Raji (cell line): ENCODE measurements around the gene LIAS.

Source experiments
- POLR2A ChIP-seq: IDR thresholded peaks from 2 replicates; pipeline ENCODE4 v1.6.1; 2011; ENCODE audit warnings: low read depth, low read length, control low read depth; ENCODE audit not compliant: insufficient read depth

LIAS gene

DNA sequence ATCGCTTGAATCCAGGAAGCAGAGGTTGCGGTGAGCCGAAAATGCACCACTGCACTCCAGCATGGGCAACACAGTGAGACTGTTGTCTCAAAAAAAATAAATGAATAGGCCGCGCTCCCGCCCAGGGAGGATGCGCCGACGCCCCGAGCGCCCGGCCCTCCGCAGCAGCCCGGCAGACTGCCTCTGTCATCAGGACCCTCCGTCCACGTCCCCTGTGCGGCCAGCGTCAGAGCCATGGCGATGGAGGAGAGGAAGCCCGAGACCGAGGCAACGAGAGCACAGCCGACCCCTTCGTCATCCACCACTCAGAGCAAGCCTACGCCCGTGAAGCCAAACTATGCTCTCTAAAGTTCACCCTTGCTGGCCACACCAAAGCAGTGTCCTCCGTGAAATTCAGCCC, 21.4 kb downstream of the LIAS start:
- no peak for TF ChIP-seq POLR2A

DNA sequence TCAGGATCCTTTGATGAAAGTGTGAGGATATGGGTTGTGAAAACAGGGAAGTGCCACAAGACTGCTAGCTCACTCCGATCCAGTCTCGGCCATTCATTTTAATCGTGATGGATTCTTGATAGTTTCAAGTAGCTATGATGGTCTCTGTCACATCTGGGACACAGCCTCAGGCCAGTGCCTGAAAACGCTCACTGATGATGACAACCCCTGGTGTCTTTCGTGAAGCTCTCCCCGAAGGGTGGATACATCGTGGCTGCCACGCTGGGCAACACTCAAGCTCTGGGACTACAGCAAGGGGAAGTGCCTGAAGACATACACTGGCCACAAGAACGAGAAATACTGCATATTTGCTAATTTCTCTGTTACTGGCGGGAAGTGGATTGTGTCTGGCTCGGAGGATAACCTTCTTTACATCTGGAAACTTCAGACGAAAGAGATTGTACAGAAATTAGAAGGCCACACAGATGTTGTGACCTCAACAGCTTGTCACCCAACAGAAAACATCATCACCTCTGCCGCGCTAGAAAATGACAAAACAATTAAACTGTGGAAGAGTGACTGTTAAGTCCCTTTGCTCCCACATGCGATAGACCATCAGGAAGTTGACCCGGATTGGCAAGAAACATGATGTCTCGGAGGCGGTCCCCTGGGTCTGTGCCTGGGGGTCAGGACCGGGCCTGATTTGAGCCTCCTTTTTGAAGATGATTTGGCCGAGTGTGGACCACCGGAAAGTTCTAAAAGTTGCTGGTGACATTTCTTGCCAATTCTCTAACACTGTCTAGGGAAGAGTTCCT, 22.2 kb downstream of the LIAS start:
- TF ChIP-seq POLR2A = no peak

DNA sequence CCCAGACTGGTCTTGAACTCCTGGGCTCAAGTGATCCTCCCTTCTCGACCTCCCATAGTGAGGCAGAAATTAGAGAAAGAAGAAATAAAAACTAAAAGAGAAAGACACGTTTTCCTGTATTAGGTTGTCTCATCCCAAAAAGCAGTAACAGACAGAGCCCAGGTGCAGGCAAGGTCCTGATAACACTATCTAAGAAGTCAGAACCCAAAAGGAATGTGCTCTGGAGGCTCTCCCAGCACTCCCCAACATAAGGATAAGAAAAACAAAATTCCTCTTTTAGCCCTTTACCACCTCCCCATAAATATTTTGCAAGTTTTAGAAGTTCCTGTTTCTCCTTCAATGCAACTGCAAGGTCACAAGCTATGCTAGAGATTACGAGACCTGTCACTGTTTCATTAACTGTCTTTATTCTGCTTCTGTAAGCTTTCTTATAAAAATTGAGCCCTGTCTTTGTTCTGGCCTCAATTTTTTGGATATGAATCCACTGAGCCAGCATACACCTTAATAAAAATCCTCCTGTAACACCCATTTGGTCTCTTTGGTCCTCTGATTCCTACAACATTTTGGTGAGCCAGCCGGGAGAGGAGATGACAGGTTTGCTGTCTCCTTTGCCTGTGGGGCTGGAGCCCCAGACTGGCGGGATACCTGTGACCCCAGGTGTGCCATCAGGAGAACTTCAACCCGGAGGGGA, 25.9 kb downstream of the LIAS start:
- no peak for TF ChIP-seq POLR2A

DNA sequence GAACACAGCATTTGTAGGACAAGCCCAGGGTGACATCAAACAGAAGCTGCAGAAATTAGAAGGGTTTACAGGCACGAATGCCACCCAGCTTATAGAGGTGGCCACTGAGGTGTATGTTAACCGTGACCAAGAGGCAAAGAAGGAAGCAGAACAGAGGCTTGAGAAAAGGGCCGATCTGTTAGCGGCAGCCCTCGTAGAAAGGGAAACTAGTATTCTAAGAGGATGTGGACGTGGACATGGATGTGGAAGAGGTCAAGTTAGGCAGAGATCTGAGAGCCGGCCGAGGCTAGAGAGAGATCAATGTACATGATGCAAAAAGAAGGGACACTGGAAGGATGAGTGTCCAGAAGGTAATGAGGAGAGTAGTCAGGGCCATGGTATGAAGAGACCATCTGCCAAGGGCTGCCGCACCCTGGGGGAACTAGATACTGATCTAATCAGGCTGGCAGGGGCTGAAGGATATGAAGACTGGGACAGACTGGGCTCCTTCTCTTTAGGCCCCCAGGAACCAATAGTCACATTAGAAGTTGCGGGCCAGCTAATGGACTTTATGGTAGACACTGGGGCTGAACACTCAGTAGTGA, 27.5 kb downstream of the LIAS start:
- TF ChIP-seq POLR2A = no peak

DNA sequence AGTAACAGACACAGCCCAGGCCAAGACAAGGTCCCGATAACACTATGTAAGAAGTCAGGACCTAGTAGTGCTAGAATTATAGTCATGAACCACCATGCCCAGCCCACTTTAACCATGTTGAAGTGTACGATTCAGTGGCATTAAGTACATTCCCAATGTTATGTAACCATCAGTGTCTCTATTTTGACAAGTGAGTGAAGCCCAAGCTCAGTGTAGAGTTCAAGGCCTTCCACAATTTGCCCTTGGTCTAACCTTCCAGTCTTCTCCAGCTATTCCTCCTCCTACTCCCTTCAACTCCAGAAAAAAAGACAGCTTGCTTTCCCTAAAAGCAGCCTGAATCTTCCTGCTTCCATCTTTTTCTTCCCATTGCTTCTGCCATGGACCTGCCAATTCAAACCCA, 31.5 kb downstream of the LIAS start:
- TF ChIP-seq POLR2A = no peak

DNA sequence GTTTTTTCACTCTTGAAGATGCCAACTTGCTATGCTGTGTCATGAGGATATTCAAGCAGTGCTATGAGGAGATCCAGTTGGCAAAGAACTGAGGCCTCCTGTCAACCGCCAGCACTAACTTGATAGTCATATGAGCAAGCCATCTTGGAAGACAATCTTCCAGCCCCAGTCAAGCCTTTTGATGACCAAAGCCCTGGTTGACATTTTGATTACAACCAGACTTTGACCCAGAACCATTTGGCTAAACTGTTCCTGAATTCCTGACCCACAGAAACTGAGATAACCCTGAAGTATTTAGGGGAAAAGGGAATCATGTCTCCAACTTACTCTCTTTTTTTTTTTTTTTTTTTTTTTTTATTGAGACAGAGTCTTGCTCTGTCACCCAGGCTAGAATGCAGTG, 35.5 kb downstream of the LIAS start:
- TF ChIP-seq POLR2A = no peak

DNA sequence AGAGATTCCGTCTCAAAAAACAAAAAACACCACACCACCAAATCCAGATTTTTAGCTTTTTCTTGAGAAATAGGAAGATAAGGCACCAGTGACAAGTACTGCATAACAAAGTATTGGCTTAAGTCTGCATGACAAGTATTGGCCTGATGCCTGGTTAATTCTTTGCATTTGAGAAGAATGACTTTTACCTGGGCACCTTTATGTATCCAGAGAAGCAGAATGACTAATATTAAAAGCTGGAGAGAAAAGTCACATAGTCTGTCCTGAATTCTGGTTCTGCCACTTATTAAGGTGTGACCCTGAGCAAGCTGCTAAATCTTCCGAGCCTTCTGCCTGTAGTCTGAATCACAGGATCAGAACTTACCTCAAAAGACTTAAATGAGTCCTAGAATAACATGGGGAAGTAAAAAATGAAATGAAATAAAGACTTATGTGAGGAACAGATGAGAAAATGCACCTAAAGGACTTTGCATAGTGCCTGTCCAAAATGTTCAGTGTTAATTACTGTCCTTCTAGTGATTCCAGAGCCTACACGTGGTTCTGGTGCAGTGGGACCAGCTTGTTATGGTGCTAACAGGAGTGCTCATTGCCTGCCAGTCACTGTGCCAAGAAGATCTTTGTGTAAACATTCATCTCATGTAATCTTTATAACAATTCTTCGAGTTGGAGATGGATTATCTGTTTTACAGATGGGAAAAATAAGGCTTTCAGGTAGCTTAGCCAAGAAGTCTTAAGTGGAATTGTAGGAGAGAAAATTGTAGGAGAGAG, 36.8 kb downstream of the LIAS start:
- TF ChIP-seq POLR2A = no peak

DNA sequence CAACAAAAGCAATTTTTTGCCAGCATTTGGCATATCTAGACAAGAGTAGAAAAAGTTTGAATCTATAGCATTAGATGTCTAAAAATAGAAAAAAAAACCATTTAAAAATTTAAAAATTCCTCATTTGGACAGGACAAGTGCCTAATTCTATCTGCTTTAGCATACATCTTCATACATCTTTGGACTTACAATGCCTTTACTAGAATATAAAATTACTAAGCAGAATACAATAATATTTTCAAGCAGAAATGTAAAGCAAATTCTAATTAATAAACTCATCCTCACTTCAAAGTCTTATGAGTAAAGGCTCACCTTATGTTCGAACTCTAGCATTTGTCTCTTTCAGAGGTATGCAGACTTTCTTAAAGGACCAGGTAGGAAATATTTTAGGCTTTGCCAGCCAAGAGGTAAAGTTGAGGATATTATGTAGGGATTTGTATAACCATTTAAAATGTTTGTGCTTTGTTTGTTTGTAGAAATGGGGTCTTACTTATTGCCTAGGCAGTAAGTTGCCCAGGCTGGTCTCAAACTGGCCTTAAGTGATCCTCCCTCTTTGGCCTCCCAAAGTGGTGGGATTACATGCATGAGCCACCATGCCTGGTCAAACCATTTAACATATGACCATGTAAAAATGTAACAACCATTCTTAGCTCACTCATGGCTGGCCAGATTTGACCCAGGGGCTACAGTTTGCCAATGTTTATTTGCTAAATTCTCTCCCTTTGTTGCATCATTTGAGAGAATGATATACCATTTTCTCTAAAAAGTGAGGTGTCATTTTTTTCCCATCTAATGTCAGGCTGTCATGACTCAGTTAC, 39.3 kb downstream of the LIAS start:
- no peak for TF ChIP-seq POLR2A

DNA sequence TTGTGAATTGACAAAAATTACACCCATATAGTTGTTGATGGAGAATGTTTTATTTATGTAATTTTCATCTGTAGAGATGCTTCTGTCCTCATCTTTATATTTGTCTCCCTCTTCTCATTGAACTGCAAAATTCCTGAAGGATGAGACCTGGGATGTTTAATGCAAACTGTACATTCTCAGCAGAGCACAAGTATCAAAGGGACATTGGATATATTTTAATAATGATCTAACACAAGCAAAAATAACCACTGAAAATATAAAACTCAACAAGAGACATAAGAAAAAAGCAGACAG, 39.8 kb downstream of the LIAS start:
- TF ChIP-seq POLR2A = no peak

DNA sequence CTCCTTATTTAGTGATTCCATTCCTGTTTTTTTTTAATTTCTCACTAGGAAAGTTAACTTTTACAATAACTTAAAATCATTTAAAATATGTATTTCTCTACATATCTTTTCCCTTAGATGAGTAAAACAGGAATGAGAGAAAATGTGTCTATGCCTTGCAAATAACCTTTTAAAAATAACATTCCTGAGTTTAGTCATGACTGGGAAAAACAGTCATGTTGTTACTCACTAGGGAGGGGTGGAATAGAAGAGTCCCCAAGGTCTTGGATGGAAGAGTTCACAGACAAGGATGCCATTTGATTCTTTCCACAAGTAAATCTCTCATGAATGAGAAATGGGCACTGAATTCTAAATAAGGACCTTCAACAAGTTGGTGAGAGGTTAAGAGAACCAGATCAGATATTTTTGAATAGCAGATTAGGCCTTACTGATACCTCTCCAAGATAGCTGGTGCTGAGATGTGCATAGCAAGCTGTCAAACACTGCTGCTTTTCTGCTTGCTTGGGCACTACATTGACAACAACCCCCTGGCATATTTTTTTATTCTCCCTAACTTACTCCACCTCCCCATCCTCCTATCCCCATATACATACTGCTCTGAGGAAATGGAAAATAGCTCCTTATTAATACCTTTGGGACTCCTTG, 43.3 kb downstream of the LIAS start:
- TF ChIP-seq POLR2A = no peak

DNA sequence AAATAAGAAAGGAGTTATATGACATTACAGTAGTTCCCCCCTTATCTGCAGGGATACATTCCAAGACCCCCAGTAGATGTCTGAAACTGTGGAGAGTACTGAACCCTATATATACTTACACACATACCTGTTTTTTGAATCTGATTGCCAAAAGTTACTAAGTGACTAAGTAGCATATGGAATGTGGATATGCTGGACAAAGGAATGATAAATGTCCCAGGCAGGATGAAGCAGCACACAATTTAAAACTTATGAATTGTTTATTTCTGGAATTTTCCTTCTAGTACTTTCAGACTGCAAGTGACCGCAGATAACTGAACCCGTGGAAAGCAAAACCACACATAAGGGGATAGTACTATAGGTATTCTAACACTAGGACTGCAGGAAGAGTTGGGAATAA, 45.7 kb downstream of the LIAS start:
- no peak for TF ChIP-seq POLR2A

DNA sequence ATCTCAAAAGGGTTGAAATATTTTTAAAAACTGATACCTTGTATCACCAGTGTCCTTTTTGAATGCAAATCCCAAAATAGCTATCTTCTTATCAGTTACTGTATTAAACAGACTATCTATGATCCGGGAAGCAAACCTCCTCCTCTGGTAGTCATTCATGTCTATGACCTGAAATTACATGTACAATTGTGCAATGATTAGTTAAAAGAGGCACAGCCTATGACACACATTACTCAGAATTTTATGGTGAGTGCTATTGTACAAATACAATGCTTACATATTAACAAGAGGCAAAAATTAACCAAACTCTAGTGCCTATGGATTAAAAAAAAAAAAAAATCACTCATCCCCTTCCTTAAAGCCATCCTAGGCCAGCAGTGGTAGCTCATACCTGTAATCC, 46.7 kb downstream of the LIAS start:
- no peak for TF ChIP-seq POLR2A

DNA sequence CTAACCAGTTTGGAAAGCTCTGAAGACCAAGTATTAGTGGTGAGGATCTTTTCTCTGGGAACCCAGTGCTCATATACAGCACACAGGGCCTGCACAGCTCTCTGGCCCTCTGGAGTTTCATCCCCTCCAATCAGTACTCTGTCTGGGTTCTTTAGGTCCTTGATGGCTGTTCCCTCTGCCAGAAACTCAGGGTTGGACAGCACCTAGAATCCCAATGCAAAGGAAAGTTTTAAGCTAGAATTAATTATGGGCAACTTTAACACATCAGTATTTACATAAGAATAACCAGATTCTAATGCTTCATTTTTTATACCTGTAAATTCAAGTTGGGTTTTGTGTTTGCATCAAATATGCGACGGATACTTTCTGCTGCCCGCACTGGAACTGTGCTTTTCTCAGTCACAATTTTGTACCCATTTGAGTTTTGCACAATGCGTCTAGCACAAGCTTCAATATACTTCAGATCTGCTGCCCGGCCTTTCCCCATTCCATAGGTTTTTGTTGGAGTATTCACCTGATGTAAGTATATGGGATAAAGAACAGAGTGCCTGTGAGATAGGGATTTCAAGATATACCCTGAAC, 51.6 kb downstream of the LIAS start:
- no peak for TF ChIP-seq POLR2A

DNA sequence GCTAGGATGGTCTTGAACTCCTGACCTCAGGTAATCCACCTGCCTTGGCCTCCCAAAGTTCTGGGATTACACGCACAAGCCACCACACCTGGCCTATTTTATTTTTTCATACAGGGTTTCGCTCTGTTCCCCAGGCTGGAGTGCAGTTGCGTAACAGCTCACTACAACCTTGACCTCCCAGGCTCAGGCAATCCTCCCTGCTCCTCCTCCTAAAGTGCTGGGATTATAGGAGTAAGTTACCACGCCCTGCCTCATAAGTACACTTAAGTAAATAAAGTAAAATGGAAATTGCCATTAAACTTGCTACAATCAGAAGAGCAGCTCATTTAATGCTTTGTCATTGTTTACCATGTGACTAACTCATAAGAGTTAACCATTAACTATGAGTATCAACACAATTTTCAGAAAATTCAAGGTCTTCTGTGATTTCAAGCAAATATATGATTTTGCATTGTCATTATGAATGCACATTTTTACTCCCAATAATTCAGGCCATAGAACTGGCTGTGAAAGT, 56.1 kb downstream of the LIAS start:
- no peak for TF ChIP-seq POLR2A
